A549 (cell line): Measurements from ENCODE around the gene HNF4A. TPM values are rescaled to one million over a fixed set of nuclear protein-coding genes. Genes with fewer than 3 reads are reported as not detected.

Experiments
- ATAC-seq, 2 experiments: fragments of 200-7000 bp in 1 of 2; fragments of >200 bp in 1 of 2; cut with Nextera tagmentation in 1 of 2; cut with Tn5 transposase in 1 of 2; 3 replicates each; pipeline versions ENCODE4 v1.8.0 to v1.9.1; 2018 to 2020; ENCODE audit warnings: mild to moderate bottlenecking in 1 of 2, moderate library complexity in 1 of 2
- CTCF ChIA-PET: fragments of 300-600 bp; sonication (Branson Sonifier 250); formaldehyde crosslinking; extraction: SDS; loops from one replicate; lab custom pipeline; 2021; ENCODE audit warnings: antibody characterized with exemption, inconsistent platforms; lab: Yijun Ruan, JAX
- POLR2A ChIA-PET: fragments of 350-600 bp; formaldehyde crosslinking; extraction: SDS; loops from one replicate; lab custom pipeline; 2021; ENCODE audit warnings: antibody characterized with exemption, inconsistent platforms; lab: Yijun Ruan, JAX
- DNase-seq, 2 experiments: peaks; one replicate each; pipeline versions ENCODE4 v3.0.0 to v3.0.0-alpha.2; 2011 to 2016; ENCODE audit warnings: low read depth in 1 of 2, low spot score in 1 of 2
- FAIRE-seq: peaks from 2 replicates; lab custom pipeline; 2011; peaks lifted over from hg19 to GRCh38; lab: Jason Lieb, UNC
- H3K27ac ChIP-seq, 2 experiments: fragments of >200 bp; sonication (Bioruptor Twin); formaldehyde crosslinking; 3 replicates each; pipeline ENCODE4 v1.5.1; 2016 to 2017
- H3K4me1 ChIP-seq: fragments of >200 bp; sonication (Bioruptor Twin); formaldehyde crosslinking; 3 replicates; pipeline ENCODE4 v1.6.1; 2016
- H3K4me2 ChIP-seq: fragments of >200 bp; sonication (Bioruptor Twin); formaldehyde crosslinking; 3 replicates; pipeline ENCODE4 v1.6.1; 2016
- H3K4me3 ChIP-seq: fragments of >200 bp; sonication (Bioruptor Twin); formaldehyde crosslinking; 3 replicates; pipeline ENCODE4 v1.5.1; 2016
- H3K9me3 ChIP-seq: fragments of >200 bp; sonication (Bioruptor Twin); formaldehyde crosslinking; 3 replicates; pipeline ENCODE4 v1.6.1; 2016
- ATOH8 ChIP-seq: fragments of 250-450 bp; sonication (Bioruptor Pico); IDR thresholded peaks from 2 replicates; pipeline ENCODE4 v1.5.0; 2020; ENCODE audit warnings: low read depth, mild to moderate bottlenecking, moderate library complexity
- BCL3 ChIP-seq: fragments of >200 bp; sonication (Bioruptor Twin); formaldehyde crosslinking; IDR thresholded peaks from 3 replicates; pipeline ENCODE4 v1.6.1; 2016
- CBX2 ChIP-seq: fragments of 200-600 bp; sonication (generic); IDR thresholded peaks from 2 replicates; pipeline ENCODE4 v1.6.1; 2016; ENCODE audit warnings: low read depth, mild to moderate bottlenecking, borderline replicate concordance
- E2F6 ChIP-seq: IDR thresholded peaks from 2 replicates; pipeline ENCODE4 v1.6.1; 2012; ENCODE audit warnings: low read depth, borderline replicate concordance
- EP300 ChIP-seq, 2 experiments: fragments of >200 bp; sonication (Bioruptor Twin); formaldehyde crosslinking; IDR thresholded peaks; 2 replicates in 1 of 2; 3 replicates in 1 of 2; pipeline ENCODE4 v1.6.1; 2016 to 2017
- ESRRA ChIP-seq: fragments of 150-350 bp; IDR thresholded peaks from 2 replicates; pipeline ENCODE4 v1.6.1; 2014; ENCODE audit warnings: mild to moderate bottlenecking, low read length, borderline replicate concordance
- FOSB ChIP-seq: fragments of 250-450 bp; sonication (Bioruptor Pico); IDR thresholded peaks from 2 replicates; pipeline ENCODE4 v1.5.0; 2020; ENCODE audit warnings: mild to moderate bottlenecking, moderate library complexity
- FOSL2 ChIP-seq, 2 experiments: fragments of 450-650 bp in 1 of 2; fragments of >200 bp in 1 of 2; sonication (Bioruptor Twin) in 1 of 2; formaldehyde crosslinking; IDR thresholded peaks; 2 replicates each; pipeline versions ENCODE4 v1.5.0 to v1.6.1; 2016 to 2020; ENCODE audit warnings: mild to moderate bottlenecking in 1 of 2, moderate library complexity in 1 of 2
- FOXS1 ChIP-seq: fragments of 250-450 bp; sonication (Bioruptor Pico); IDR thresholded peaks from 2 replicates; pipeline ENCODE4 v1.5.0; 2020; ENCODE audit warnings: mild to moderate bottlenecking, moderate library complexity
- HDAC2 ChIP-seq: fragments of 200-600 bp; sonication (generic); IDR thresholded peaks from 2 replicates; pipeline ENCODE4 v1.6.1; 2016
- HMGXB4 ChIP-seq: fragments of 250-450 bp; sonication (Bioruptor Pico); IDR thresholded peaks from 2 replicates; pipeline ENCODE4 v1.5.0; 2021; ENCODE audit warnings: mild to moderate bottlenecking, moderate library complexity, borderline replicate concordance
- HOXA7 ChIP-seq: fragments of 250-450 bp; sonication (Bioruptor Pico); IDR thresholded peaks from 2 replicates; pipeline ENCODE4 v1.5.0; 2020; ENCODE audit warnings: mild to moderate bottlenecking, moderate library complexity
- HOXB5 ChIP-seq: fragments of 250-450 bp; sonication (Bioruptor Pico); IDR thresholded peaks from 2 replicates; pipeline ENCODE4 v1.5.0; 2020; ENCODE audit warnings: mild to moderate bottlenecking, moderate library complexity
- KDM5A ChIP-seq: fragments of 200-600 bp; sonication (generic); IDR thresholded peaks from 2 replicates; pipeline ENCODE4 v1.6.1; 2016; ENCODE audit warnings: antibody characterized with exemption, mild to moderate bottlenecking
- MAX ChIP-seq: IDR thresholded peaks from 2 replicates; pipeline ENCODE4 v1.6.1; 2012
- NR3C1 ChIP-seq: fragments of >200 bp; sonication (Bioruptor Twin); formaldehyde crosslinking; IDR thresholded peaks from 3 replicates; pipeline ENCODE4 v1.6.1; 2017
- RFX5 ChIP-seq: fragments of 450-650 bp; IDR thresholded peaks from 2 replicates; pipeline ENCODE4 v1.7.1; 2014; ENCODE audit warnings: antibody characterized with exemption, mild to moderate bottlenecking, moderate library complexity
- SMC3 ChIP-seq: fragments of >200 bp; sonication (Bioruptor Twin); formaldehyde crosslinking; IDR thresholded peaks from 3 replicates; pipeline ENCODE4 v1.6.1; 2018; ENCODE audit warnings: inconsistent platforms
- TFCP2L1 ChIP-seq: fragments of 250-450 bp; sonication (Bioruptor Pico); IDR thresholded peaks from 2 replicates; pipeline ENCODE4 v1.5.0; 2021; ENCODE audit warnings: mild to moderate bottlenecking
- USF2 ChIP-seq: fragments of 450-650 bp; IDR thresholded peaks from 2 replicates; pipeline ENCODE4 v1.6.1; 2014; ENCODE audit warnings: antibody characterized with exemption
- ZFP36 ChIP-seq: fragments of 450-650 bp; IDR thresholded peaks from 2 replicates; pipeline ENCODE4 v1.6.1; 2014; ENCODE audit warnings: borderline replicate concordance; ENCODE audit not compliant: partially characterized antibody
- ZNF302 ChIP-seq: fragments of 250-450 bp; sonication (Bioruptor Pico); IDR thresholded peaks from 2 replicates; pipeline ENCODE4 v1.9.0; 2021; ENCODE audit warnings: inconsistent platforms, mild to moderate bottlenecking, moderate library complexity
- ZSCAN20 ChIP-seq: fragments of 250-450 bp; sonication (Bioruptor Pico); IDR thresholded peaks from 2 replicates; pipeline ENCODE4 v1.8.0; 2022; ENCODE audit warnings: mild to moderate bottlenecking, moderate library complexity
- WGBS: methylation state at CpG from one replicate; pipeline ENCODE4 v1.1.6; 2017; ENCODE audit errors: missing lambda C conversion rate; 5-methylcytosine and 5-hydroxymethylcytosine counted together
- polyA plus RNA-seq, 4 experiments: library from polyadenylated mRNA; depleted of rRNA in 3 of 4; stranded (reverse); fragments of >200 nt; fragmentation: RNase III in 1 of 4; extraction: RNeasy Plus Mini Kit Qiagen cat#74134 plus additional on column Dnase treatment in 1 of 4; gene quantifications; 2 replicates in 3 of 4; 3 replicates in 1 of 4; pipeline ENCODE4 v1.2.3, GENCODE V29; 2011 to 2017
- TF ChIP-seq, protein P1 (sequence below): fragments of >200 bp; sonication (Bioruptor Twin); formaldehyde crosslinking; IDR thresholded peaks from 2 replicates; pipeline ENCODE4 v1.6.1; 2016

HNF4A gene
- polyA plus RNA-seq, 2 of the 4 experiments (the other 2 are of a cell fraction): 20.0 to 26.2 TPM

DNA sequence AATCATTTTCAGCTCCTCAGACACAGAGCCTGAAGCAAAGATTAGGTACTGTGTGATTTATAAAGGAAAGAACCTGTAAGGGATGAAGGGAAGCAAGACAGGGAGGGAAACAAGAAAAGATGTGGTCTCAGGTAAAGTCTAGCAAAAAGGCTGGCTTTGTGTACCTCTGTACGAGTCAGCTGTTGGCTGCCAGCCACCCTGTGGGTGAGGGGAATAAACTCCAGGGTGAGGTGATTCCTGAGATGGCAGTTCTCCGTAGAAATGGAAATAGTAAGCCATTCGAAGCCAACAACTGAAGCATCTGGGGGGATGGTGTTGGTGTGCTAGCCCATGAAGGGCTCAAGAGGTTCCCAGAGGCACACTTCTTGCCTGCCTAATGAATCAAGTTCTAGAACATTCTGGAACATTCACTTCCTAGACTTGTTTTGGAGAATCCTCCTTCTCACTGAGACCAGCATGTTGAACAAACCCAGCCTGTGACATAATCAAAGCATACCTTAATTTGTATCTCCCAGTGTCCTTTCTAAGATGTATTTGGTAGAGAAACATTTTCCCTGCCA, 109.6 kb downstream of the HNF4A start:
- H3K4me2 ChIP-seq: peak overlapping the region; percentile 3; the same call in 1 of the 3 replicates
- WGBS: 48% methylated on average over 3 of the region's 3 CpGs
- CTCF ChIA-PET: interaction anchor here (1.3 to 23.5 kb wide), 6 partner anchors 10 to 246 kb away, joined by 3 to 440 read pairs (median 8); partner anchors contain the start of gene TTPAL

GRCh38 chr20:44467289-44467883, 111.9 kb downstream of the HNF4A start:
- ChIA-PET POLR2A (no interaction called here), CTCF (interaction anchor here (0.6 to 23.5 kb wide), 10 partner anchors 71 to 351 kb away, joined by 3 to 440 read pairs (median 6); no protein-coding TSS in a partner anchor)
- 76% methylated on average over 12 of the region's 12 CpGs for WGBS
- peak overlapping the region in 1 of 2 experiments; percentile 65; a peak in 1 of 6 replicates for H3K27ac ChIP-seq
- no peak for DNase-seq
- TF ChIP-seq SMC3 (no peak), ZSCAN20 (CRISPR knock-in tag) (no peak), MAX (no peak), HOXA7 (no peak), HDAC2 (no peak), USF2 (no peak), FOSL2 (IDR thresholded peaks at IDR 0.05) (no peak), FOSL2 (CRISPR knock-in tag; IDR thresholded peaks at IDR 0.05) (no peak), HMGXB4 (CRISPR knock-in tag) (no peak)
- FAIRE-seq: no peak
- H3K9me3 ChIP-seq: no peaks in the 10 kb centered on the region
- peaks cover 9% of the 10 kb centered on the region; the same call in 1 of the 3 replicates for H3K4me1 ChIP-seq
- peak overlapping the region; percentile 6; the same call in 1 of the 3 replicates for H3K4me2 ChIP-seq
- no peak overlapping the region for H3K4me3 ChIP-seq
- ATAC-seq: no peak; a peak in 1 of 6 replicates

More for the DNA sequence above, 109.6 kb downstream of the HNF4A start:
- DNase-seq (no peak), ATAC-seq (no peak), FAIRE-seq (no peak)
- H3K9me3 ChIP-seq: no peaks in the 10 kb centered on the region
- no peak overlapping the region for H3K4me3 ChIP-seq
- peak overlapping the region; percentile 1 to 45; a peak in 1 of 6 replicates for H3K27ac ChIP-seq
- peaks cover 13% of the 10 kb centered on the region; the same call in 1 of the 3 replicates for H3K4me1 ChIP-seq
- POLR2A ChIA-PET: interaction anchor here (1.2 kb wide), 1 partner anchor 10 kb away, joined by 4 read pairs; no protein-coding TSS in a partner anchor
- no peak for TF ChIP-seq HOXB5
- no peak for TF ChIP-seq CBX2
- no peak for TF ChIP-seq E2F6
- no peak for TF ChIP-seq SMC3
- TF ChIP-seq ZNF302 (CRISPR knock-in tag): no peak
- TF ChIP-seq BCL3: no peak

DNA sequence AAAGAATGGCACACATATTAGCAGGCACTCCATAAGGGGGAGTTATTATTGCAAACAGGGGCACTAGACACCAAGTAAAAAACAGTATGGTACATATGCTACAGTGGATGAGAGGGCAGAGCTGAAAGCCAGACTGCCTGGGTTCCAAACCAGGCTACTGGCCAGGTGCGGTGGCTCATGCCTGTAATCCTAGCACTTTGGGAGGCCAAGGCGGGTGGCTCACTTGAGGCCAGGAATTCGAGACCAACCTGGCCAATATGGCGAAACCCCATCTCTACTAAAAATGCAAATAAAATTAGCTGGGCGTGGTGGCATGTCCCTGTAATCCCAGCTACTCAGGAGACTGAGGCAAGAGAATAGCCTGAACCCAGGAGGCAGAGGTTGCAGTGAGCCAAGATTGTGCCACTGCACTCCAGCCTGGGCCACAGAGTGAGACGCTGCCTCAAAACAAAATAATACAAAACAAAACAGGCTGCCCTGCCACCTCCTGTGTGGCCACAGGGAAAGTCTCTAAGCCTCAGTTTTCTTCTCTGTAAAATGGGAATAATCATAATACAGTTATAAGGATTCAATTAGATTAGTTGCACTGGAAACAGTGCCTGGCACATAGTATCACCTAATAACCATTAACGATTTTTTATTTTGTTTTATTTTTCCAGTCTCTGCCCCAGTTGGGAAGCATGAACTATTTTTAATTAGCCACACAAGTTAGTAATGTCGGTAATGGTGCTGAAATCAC, 112.7 kb downstream of the HNF4A start:
- WGBS: 65% methylated on average over 8 of the region's 8 CpGs
- ChIA-PET POLR2A (no interaction called here), CTCF (interaction anchor here (0.6 to 23.5 kb wide), 7 partner anchors 7 to 249 kb away, joined by 3 to 440 read pairs (median 13); no protein-coding TSS in a partner anchor)
- no peak overlapping the region for H3K4me3 ChIP-seq
- FAIRE-seq (no peak), DNase-seq (no peak), ATAC-seq (no peak)
- H3K4me2 ChIP-seq: no peak overlapping the region; the same call in 2 of the 3 replicates
- TF ChIP-seq ATOH8: no peak
- TF ChIP-seq ESRRA: no peak
- TF ChIP-seq E2F6: no peak
- TF ChIP-seq HDAC2: no peak
- TF ChIP-seq EP300 (IDR thresholded peaks at IDR 0.05): no peak
- TF ChIP-seq KDM5A: no peak
- TF ChIP-seq FOSB (CRISPR knock-in tag): no peak
- no peak for TF ChIP-seq NR3C1
- TF ChIP-seq TFCP2L1: no peak
- no peak for TF ChIP-seq RFX5
- no peak for TF ChIP-seq ZFP36
- TF ChIP-seq, protein P1, sequence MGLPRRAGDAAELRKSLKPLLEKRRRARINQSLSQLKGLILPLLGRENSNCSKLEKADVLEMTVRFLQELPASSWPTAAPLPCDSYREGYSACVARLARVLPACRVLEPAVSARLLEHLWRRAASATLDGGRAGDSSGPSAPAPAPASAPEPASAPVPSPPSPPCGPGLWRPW: no peak
- TF ChIP-seq FOXS1 (CRISPR knock-in tag): no peak
- no peaks in the 10 kb centered on the region for H3K9me3 ChIP-seq
- peak overlapping the region in 1 of 2 experiments; percentile 65; a peak in 1 of 6 replicates for H3K27ac ChIP-seq
- peaks cover 9% of the 10 kb centered on the region; the same call in 1 of the 3 replicates for H3K4me1 ChIP-seq
